Uterus (tissue), 4 donors: ENCODE data around the gene SSR1. TPM values are rescaled to one million over a fixed set of nuclear protein-coding genes. Genes with fewer than 3 reads are reported as not detected.
"Not testable (repeated sequence)": the region's sequence is repeated elsewhere in the genome, so short reads cannot be mapped to it uniquely, and the experiment has no call there.

Source experiments
- DNase-seq, 2 donors: peaks; one replicate each; pipeline ENCODE4 v3.0.0-alpha.2; 2019 to 2020
- H3K27ac ChIP-seq, 2 donors: fragments of 200-600 bp; sonication (generic); 1 replicate in 1 of 2; 2 replicates in 1 of 2; pipeline ENCODE4 v1.5.1; 2016 to 2018
- H3K27me3 ChIP-seq, 2 donors: fragments of 200-600 bp; sonication (generic); one replicate each; pipeline ENCODE4 v1.5.1; 2018 to 2019; ENCODE audit warnings: control low read depth in 1 of 2
- H3K36me3 ChIP-seq, 2 donors: fragments of 200-600 bp; sonication (generic); one replicate each; pipeline ENCODE4 v1.5.1; 2019; ENCODE audit warnings: control low read depth in 1 of 2
- H3K4me1 ChIP-seq, 2 donors: fragments of 200-600 bp; sonication (generic); one replicate each; pipeline ENCODE4 v1.5.1; 2018 to 2019; ENCODE audit warnings: control low read depth in 1 of 2
- H3K4me3 ChIP-seq, 2 donors: fragments of 200-600 bp; sonication (generic); 1 replicate in 1 of 2; 2 replicates in 1 of 2; pipeline ENCODE4 v1.5.1; 2018 to 2019; ENCODE audit warnings: mild to moderate bottlenecking in 1 of 2
- H3K9me3 ChIP-seq, 2 donors: fragments of 200-600 bp; sonication (generic); one replicate each; pipeline ENCODE4 v1.5.1; 2019; ENCODE audit warnings: control low read depth in 1 of 2
- POLR2A ChIP-seq, 2 donors: fragments of 450-650 bp; IDR thresholded peaks; one replicate each; pipeline ENCODE4 v1.6.1; 2016; ENCODE audit warnings: antibody characterized with exemption in 2 of 2, mild to moderate bottlenecking in 1 of 2, moderate library complexity in 1 of 2
- intact Hi-C: fragments of 100-400 bp; cut with DNase I; formaldehyde crosslinking; loops from one replicate; pipeline ENCODE4 v1.15.1; 2023; ENCODE audit warnings: low total_unique reads
- total RNA-seq, 4 donors: library from RNA; depleted of rRNA in 3 of 4; stranded (reverse); fragments of >200 nt in 3 of 4; gene quantifications; one replicate each; pipeline versions ENCODE4 v1.1.0 to v1.2.4, GENCODE V29; 2014 to 2023
- TF ChIP-seq, protein P1 (sequence below), 4 experiments: fragments of 200-600 bp in 2 of 4; fragments of 450-650 bp in 2 of 4; sonication (generic) in 2 of 4; IDR thresholded peaks; one replicate each; pipeline ENCODE4 v1.5.1; 2016 to 2019; ENCODE audit warnings: antibody characterized with exemption in 4 of 4, mild to moderate bottlenecking in 2 of 4, moderate library complexity in 1 of 4
- donor health status: DM: yes; HTN: yes; CAD: no.

Gene SSR1
- total RNA-seq, 4 donors from 2014 or later, result 77.4 to 138 (median 126) TPM

DNA sequence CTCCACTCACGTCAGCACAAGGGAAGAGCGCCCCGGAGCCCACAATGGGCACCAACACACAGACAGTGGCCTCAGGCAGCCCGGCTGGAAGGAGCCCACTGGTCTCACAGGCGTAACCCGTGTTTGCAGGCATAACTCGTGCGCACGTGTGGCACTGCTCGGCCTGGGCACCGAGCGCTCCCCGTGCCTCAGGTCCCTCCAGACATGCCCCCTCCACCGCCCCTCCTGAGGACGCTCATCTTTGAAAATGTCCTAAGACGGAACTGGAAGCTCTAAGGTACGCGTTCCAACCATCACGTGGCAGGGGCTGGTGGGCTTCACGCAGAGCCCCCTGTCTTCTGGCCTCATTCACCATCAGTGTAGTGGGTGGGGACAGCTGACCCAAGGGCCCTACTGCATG lies 44.6 kb downstream of the SSR1 start:
- Histone ChIP-seq H3K36me3 (no peaks in the 10 kb centered on the region), H3K27me3 (no peaks in the 10 kb centered on the region), H3K4me1 (no peaks in the 10 kb centered on the region), H3K9me3 (no peaks in the 10 kb centered on the region), H3K27ac (no peak overlapping the region), H3K4me3 (no peak overlapping the region)
- DNase-seq, result no peak
- intact Hi-C loops, result no loop called here
- TF ChIP-seq, protein P1, sequence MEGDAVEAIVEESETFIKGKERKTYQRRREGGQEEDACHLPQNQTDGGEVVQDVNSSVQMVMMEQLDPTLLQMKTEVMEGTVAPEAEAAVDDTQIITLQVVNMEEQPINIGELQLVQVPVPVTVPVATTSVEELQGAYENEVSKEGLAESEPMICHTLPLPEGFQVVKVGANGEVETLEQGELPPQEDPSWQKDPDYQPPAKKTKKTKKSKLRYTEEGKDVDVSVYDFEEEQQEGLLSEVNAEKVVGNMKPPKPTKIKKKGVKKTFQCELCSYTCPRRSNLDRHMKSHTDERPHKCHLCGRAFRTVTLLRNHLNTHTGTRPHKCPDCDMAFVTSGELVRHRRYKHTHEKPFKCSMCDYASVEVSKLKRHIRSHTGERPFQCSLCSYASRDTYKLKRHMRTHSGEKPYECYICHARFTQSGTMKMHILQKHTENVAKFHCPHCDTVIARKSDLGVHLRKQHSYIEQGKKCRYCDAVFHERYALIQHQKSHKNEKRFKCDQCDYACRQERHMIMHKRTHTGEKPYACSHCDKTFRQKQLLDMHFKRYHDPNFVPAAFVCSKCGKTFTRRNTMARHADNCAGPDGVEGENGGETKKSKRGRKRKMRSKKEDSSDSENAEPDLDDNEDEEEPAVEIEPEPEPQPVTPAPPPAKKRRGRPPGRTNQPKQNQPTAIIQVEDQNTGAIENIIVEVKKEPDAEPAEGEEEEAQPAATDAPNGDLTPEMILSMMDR (IDR thresholded peaks at IDR 0.05), result no peak
- TF ChIP-seq POLR2A (IDR thresholded peaks at IDR 0.05), result no peak

DNA sequence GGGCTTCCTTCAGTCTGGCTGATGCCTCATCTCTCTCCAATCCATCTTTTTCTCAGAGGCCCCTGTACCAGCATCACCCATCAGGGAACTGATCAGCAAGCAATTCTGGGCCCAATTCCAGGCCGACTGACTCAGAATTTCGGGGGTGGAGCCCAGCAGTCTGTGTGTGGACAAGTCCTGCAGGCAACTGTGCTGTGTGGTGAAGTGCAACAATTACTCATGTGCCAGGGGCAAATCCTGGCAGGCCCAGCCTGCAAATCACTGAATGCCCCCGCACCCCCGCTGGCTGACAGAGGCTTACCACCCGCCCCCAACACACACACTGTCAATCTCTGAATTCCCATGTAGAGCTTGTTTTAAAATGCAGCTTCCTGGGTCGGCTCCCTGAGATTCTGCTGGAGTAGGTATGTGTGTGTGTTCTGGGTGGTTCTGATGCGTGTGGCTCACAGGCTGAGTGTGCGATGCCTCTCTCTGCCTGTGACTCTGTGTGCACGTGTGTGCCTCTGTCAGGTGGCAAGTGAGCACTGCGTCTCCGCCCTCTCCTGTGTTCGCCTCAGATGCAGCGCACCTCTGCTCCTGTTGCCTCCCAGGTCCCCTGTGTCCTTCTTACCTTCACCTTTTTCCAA lies 45.4 kb downstream of the SSR1 start:
- no peak overlapping the region for H3K4me3 ChIP-seq
- no peak for DNase-seq
- TF ChIP-seq, protein P1 (IDR thresholded peaks at IDR 0.05), result no peak
- no peak for TF ChIP-seq POLR2A (IDR thresholded peaks at IDR 0.05)
- H3K9me3 ChIP-seq, result no peaks in the 10 kb centered on the region
- H3K36me3 ChIP-seq, result no peaks in the 10 kb centered on the region
- intact Hi-C loops, result no loop called here
- H3K27me3 ChIP-seq, result no peaks in the 10 kb centered on the region
- no peak overlapping the region for H3K27ac ChIP-seq
- H3K4me1 ChIP-seq, result no peaks in the 10 kb centered on the region

DNA sequence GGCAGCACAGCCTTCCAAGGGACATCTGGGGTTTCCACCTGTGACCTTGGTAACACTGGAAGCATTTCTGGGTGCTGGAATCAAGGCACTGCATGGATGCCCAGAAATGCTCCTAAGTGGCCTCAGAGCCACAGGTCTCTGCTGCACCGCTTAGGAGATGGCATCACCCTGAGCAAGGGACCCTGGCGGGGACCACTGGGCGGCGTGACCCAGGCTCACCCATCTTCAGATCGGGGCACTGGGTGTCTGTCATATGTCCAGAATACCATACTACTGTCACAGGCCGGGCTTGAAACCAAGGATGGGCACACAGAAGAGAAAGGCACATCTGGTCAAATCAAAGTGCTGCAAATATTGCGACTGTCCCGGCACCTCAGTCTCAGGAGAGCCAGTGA lies 45.9 kb downstream of the SSR1 start:
- no peak for DNase-seq

DNA sequence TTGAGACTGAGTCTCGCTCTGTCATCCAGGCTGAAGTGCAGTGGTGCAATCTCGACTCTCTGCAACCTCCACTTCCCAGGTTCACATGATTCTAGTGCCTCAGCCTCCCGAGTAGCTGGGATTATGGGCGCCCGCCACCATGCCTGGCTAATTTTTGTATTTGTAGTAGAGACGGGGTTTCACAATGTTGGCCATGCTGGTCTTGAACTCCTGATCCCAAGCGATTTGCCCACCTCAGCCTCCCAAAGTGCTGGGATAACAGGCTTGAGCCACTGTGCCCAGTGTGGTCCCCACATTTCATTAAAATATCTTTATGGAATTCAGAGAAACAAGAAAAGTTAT lies 47.6 kb downstream of the SSR1 start:
- H3K4me3 ChIP-seq, H3K27ac ChIP-seq, DNase-seq, H3K4me1 ChIP-seq, H3K9me3 ChIP-seq, intact Hi-C loops, H3K27me3 ChIP-seq, H3K36me3 ChIP-seq: not testable (repeated sequence)

More for the DNA sequence above, 45.9 kb downstream of the SSR1 start:
- TF ChIP-seq, protein P1 (IDR thresholded peaks at IDR 0.05), result no peak
- no peak for TF ChIP-seq POLR2A (IDR thresholded peaks at IDR 0.05)
- no peaks in the 10 kb centered on the region for H3K36me3 ChIP-seq
- no peaks in the 10 kb centered on the region for H3K9me3 ChIP-seq
- no peak overlapping the region for H3K27ac ChIP-seq
- no peaks in the 10 kb centered on the region for H3K27me3 ChIP-seq
- intact Hi-C loops, result no loop called here
- H3K4me3 ChIP-seq, result no peak overlapping the region
- no peaks in the 10 kb centered on the region for H3K4me1 ChIP-seq

DNA sequence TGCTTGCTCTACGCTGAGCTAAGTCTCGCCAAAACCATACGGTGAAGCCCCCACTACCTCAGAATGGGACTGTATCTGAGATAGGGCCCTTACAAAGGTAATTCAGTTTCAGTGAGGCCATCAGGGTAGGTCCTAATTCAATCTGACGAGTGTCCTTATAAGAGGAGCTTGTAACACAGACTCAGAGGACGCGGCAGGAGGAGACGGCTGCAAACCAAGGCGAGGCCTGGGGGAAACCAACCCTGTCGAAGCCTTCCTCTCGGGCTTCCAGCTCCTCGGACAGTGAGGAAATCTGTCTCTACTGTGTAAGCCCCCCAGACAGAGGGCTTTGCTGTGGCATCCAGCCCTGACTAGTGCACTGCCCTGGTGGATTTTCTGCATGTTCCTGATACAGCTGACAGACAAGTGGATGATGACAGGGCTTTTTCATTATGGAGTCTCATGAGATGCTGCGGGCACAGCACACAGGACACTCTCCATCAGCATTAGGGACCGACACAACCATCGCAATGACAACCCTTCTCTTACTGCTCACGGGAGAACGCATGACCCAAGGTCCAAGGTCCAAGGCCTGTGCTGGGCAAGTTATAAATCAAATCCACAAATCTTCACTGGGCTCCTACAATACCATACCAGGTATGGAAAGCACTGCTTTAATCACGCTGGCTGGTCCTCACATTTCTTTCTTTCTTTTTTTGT lies 48.2 kb downstream of the SSR1 start:
- Histone ChIP-seq H3K27me3 (no peaks in the 10 kb centered on the region), H3K27ac (no peak overlapping the region), H3K36me3 (no peaks in the 10 kb centered on the region), H3K4me3 (no peak overlapping the region), H3K9me3 (no peaks in the 10 kb centered on the region), H3K4me1 (no peaks in the 10 kb centered on the region)
- TF ChIP-seq, protein P1 (IDR thresholded peaks at IDR 0.05), result no peak
- no peak for TF ChIP-seq POLR2A (IDR thresholded peaks at IDR 0.05)
- intact Hi-C loops, result no loop called here
- no peak for DNase-seq
